Left lung (tissue), 10 donors: ENCODE results near the gene CAMTA1. TPM values are rescaled to one million over a fixed set of nuclear protein-coding genes. Genes with fewer than 3 reads are reported as not detected.
"Not testable (repeated sequence)": the region's sequence is repeated elsewhere in the genome, so short reads cannot be mapped to it uniquely, and the experiment has no call there.

ENCODE experiments used
- ATAC-seq: fragments of 200-7000 bp; cut with Tn5 transposase; one replicate; pipeline ENCODE4 v1.9.1; 2020; ENCODE audit warnings: moderate library complexity
- DNase-seq, 4 donors: peaks; one replicate each; pipeline ENCODE4 v3.0.0-alpha.2; 2013 to 2020
- H3K27ac ChIP-seq, 2 donors: fragments of 200-600 bp; sonication (generic) in 1 of 2; one replicate each; pipeline versions ENCODE4 v1.5.0 to v1.8.0; 2020 to 2021
- H3K27me3 ChIP-seq, 2 donors: fragments of 200-600 bp; sonication (generic) in 1 of 2; one replicate each; pipeline versions ENCODE4 v1.5.0 to v1.8.0; 2020 to 2021
- H3K36me3 ChIP-seq, 2 donors: fragments of 200-600 bp; sonication (generic) in 1 of 2; one replicate each; pipeline versions ENCODE4 v1.5.0 to v1.8.0; 2020 to 2021
- H3K4me1 ChIP-seq, 2 donors: fragments of 200-600 bp; one replicate each; pipeline ENCODE4 v1.8.0; 2021
- H3K4me3 ChIP-seq, 2 donors: fragments of 200-600 bp; sonication (generic) in 1 of 2; one replicate each; pipeline versions ENCODE4 v1.5.0 to v1.8.0; 2020 to 2021; ENCODE audit warnings: mild to moderate bottlenecking in 1 of 2
- H3K9me3 ChIP-seq, 2 donors: fragments of 200-600 bp; sonication (generic) in 1 of 2; one replicate each; pipeline versions ENCODE4 v1.5.0 to v1.8.0; 2020 to 2021
- intact Hi-C, 2 donors: fragments of 100-400 bp; cut with DNase I; formaldehyde crosslinking; loops; one replicate each; pipeline versions ENCODE4 v1.11.2 to v1.14.2; 2022
- polyA plus RNA-seq, 6 donors: library from polyadenylated mRNA; unstranded; fragments of 120-200 nt; gene quantifications; one replicate each; pipeline ENCODE4 v1.2.1, GENCODE V29; 2013; ENCODE audit not compliant: insufficient read length in 6 of 6
- total RNA-seq, 2 donors: library from RNA; stranded (reverse); fragmentation: NEBNext Ultra II Directional; extraction: Animal tissue kit (Norgen Biotek cat#: 25700); gene quantifications; one replicate each; pipeline ENCODE4 v1.2.1, GENCODE V29; 2021
- TF ChIP-seq, protein P1 (sequence below), 2 donors: fragments of 200-600 bp; sonication (generic) in 1 of 2; IDR thresholded peaks; one replicate each; pipeline versions ENCODE4 v1.5.0 to v1.8.0; 2021; ENCODE audit warnings: antibody characterized with exemption in 2 of 2
- donor health status: DM: no; HTN: yes; CAD: no.
- donor health status: DM: no; HTN: no; CAD: no.

The CAMTA1 gene
- total and polyA plus RNA-seq, 8 donors = 42.7 to 69.1 (median 49.4) TPM

DNA sequence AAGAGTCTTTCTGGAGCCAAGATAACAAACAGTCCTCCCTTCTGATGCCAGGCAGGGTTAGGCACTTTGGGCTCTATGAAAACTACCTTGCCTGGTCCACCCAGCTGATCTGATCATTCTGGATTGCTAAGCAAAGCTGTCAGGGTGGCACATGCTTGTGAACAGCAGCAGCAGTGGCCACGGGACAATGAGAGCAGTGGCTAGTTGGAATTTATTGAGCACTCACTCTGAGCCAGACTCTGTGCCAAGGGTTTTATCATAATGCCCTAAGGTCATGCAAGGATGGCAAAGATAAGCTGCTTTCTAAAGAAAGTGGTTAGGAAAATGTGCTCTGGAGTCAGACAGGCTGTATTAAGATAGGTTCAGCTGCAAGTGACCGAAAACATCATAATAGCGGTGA lies 595.5 kb downstream of the CAMTA1 start:
- intact Hi-C loops = no loop called here
- H3K36me3 ChIP-seq = no peaks in the 10 kb centered on the region
- no peak for ATAC-seq

DNA sequence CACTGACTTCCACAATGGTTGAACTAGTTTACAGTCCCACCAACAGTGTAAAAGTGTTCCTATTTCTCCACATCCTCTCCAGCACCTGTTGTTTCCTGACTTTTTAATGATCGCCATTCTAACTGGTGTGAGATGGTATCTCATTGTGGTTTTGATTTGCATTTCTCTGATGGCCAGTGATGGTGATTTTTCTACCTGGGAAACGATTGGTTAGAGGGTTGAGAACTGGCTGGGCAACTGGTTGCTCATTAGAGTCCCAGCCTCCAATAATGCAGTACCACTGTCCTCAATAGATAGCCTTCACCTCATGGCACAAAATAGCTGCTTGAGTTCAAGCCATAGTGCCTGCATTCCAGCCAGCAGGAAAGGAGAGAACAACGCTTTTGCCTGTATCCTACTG lies 596.5 kb downstream of the CAMTA1 start:
- H3K4me3 ChIP-seq, H3K27ac ChIP-seq, intact Hi-C loops, H3K4me1 ChIP-seq, DNase-seq, H3K9me3 ChIP-seq, H3K36me3 ChIP-seq, ATAC-seq: not testable (repeated sequence)
- peaks cover 0 to 13% of the 10 kb centered on the region in 2 donors for H3K27me3 ChIP-seq

More for the DNA sequence above, 595.5 kb downstream of the CAMTA1 start:
- Histone ChIP-seq H3K9me3 (no peaks in the 10 kb centered on the region), H3K27me3 (peaks cover 0 to 13% of the 10 kb centered on the region in 2 donors), H3K27ac (no peak overlapping the region), H3K4me1 (no peaks in the 10 kb centered on the region), H3K4me3 (no peak overlapping the region)
- TF ChIP-seq, protein P1, sequence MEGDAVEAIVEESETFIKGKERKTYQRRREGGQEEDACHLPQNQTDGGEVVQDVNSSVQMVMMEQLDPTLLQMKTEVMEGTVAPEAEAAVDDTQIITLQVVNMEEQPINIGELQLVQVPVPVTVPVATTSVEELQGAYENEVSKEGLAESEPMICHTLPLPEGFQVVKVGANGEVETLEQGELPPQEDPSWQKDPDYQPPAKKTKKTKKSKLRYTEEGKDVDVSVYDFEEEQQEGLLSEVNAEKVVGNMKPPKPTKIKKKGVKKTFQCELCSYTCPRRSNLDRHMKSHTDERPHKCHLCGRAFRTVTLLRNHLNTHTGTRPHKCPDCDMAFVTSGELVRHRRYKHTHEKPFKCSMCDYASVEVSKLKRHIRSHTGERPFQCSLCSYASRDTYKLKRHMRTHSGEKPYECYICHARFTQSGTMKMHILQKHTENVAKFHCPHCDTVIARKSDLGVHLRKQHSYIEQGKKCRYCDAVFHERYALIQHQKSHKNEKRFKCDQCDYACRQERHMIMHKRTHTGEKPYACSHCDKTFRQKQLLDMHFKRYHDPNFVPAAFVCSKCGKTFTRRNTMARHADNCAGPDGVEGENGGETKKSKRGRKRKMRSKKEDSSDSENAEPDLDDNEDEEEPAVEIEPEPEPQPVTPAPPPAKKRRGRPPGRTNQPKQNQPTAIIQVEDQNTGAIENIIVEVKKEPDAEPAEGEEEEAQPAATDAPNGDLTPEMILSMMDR (IDR thresholded peaks at IDR 0.05) = no peak
- no peak for DNase-seq

DNA sequence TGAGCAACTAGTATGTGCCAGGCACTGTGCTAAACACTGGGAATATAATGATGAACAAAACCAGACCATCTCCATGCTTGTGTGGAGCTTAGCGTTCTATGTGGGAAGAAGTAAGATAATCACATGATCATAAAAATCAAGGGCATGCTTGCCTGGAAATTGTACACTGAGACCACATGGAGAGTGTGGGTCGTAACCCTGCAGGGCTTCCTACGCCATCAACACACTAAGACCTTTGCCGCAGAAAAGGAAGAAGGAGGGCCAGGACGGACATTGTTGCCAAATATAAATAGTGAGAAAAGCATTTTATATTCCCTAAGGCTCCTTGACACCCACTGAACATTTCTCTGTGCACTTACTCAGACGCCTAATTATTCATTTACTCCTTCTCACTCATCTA lies 597.7 kb downstream of the CAMTA1 start:
- Histone ChIP-seq H3K27me3 (peaks cover 0 to 13% of the 10 kb centered on the region in 2 donors), H3K9me3 (no peaks in the 10 kb centered on the region), H3K27ac (no peak overlapping the region), H3K4me3 (no peak overlapping the region), H3K4me1 (no peaks in the 10 kb centered on the region), H3K36me3 (no peaks in the 10 kb centered on the region)
- ATAC-seq (no peak), DNase-seq (no peak)
- intact Hi-C loops = no loop called here
- TF ChIP-seq, protein P1 (IDR thresholded peaks at IDR 0.05) = no peak

DNA sequence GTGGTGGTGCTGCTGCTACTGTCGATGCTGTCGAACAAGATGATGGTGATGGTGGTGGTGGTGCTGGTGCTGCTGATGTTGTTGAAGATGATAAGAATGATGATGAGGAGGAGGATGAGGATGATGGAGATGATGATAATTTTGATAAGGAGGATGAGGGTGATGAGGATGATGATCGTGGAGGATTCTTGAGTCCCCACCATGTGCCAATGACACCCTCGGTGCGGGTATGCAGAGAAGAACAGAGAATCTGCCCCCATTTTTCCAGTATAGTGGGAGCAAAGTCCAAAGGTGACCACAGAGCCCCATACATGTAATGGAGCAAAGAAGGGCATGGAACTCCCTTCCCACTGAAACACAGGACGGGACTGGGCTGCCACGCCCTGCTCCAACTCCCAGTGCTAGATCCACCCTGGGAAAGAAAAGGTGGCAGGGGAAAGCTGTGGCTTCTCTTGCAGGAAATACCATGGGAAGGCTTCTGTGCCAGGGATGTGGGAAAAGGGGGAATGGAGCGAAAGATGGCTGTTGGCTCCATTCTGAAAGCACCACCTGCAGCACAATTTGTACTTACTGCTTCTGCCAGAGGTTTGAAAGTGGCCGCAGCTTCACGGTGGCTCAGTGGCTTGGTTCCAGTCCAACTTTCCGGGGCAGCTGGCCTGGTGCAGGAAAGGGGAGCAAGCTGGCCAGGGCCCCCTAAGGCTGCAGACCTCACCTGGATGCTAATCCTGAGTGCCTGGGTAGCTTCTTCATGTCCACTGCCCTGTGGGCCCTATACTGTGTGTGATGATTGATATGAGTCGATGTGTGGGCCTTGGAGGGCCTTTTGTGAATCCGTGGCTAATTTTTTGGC lies 598.6 kb downstream of the CAMTA1 start:
- DNase-seq = no peak
- intact Hi-C loops = no loop called here

DNA sequence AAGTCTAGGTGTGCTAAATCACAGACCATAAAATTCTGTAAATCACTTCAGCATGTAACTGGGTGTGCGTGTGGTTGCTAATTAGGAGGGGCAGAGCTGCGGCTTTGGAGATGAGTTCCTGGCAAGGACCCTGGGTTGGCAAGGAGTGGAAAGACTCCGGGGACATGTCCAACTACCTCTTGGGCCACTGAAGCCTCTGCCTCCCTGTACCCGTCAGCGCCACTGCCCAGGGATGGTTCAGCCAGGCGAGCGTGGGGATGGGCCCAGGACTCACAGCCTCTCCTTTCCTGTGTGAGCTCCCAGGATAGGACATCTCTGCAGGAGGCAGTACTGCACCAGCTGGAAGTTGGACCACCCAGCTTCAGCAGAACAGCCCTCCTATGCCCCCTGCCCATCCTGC lies 599.4 kb downstream of the CAMTA1 start:
- DNase-seq = peak in 1 of 4 donors; percentile 30
- no peaks in the 10 kb centered on the region for H3K9me3 ChIP-seq
- no peaks in the 10 kb centered on the region for H3K36me3 ChIP-seq
- ATAC-seq = no peak
- no peak overlapping the region for H3K4me3 ChIP-seq
- H3K27ac ChIP-seq = no peak overlapping the region
- intact Hi-C loops = no loop called here
- peaks cover 0 to 9% of the 10 kb centered on the region in 2 donors for H3K4me1 ChIP-seq
- TF ChIP-seq, protein P1 (IDR thresholded peaks at IDR 0.05) = no peak
- peaks cover 0 to 3% of the 10 kb centered on the region in 2 donors for H3K27me3 ChIP-seq

More for the DNA sequence above, 598.6 kb downstream of the CAMTA1 start:
- Histone ChIP-seq H3K27ac (no peak overlapping the region), H3K36me3 (no peaks in the 10 kb centered on the region), H3K27me3 (peaks cover 0 to 11% of the 10 kb centered on the region in 2 donors), H3K4me3 (no peak overlapping the region), H3K9me3 (no peaks in the 10 kb centered on the region), H3K4me1 (peaks cover 0 to under 1% of the 10 kb centered on the region in 2 donors)
- TF ChIP-seq, protein P1 (IDR thresholded peaks at IDR 0.05) = no peak
- no peak for ATAC-seq
